Neural cell (in vitro differentiated cells): ENCODE results near the gene GSG1L.

Experiments
- EP300 ChIP-seq: fragments of 450-650 bp; conservative IDR thresholded peaks from 2 replicates; pipeline ENCODE4 v1.6.1; 2014; ENCODE audit warnings: antibody characterized with exemption, mild to moderate bottlenecking, moderate library complexity; ENCODE audit not compliant: poor library complexity, severe bottlenecking
- POLR2AphosphoS5 ChIP-seq: IDR thresholded peaks from 2 replicates; pipeline ENCODE4 v1.6.1; 2012
- TF ChIP-seq, protein P1 (sequence below): fragments of 450-650 bp; IDR thresholded peaks from 2 replicates; pipeline ENCODE4 v1.5.1; 2014; ENCODE audit warnings: antibody characterized with exemption, mild to moderate bottlenecking, moderate library complexity; ENCODE audit not compliant: poor library complexity, severe bottlenecking

GRCh38 chr16:28064706-28065249 is 1.3 kb upstream of the GSG1L start:
- TF ChIP-seq EP300 (no peak), POLR2AphosphoS5 (no peak)
- TF ChIP-seq, protein P1, sequence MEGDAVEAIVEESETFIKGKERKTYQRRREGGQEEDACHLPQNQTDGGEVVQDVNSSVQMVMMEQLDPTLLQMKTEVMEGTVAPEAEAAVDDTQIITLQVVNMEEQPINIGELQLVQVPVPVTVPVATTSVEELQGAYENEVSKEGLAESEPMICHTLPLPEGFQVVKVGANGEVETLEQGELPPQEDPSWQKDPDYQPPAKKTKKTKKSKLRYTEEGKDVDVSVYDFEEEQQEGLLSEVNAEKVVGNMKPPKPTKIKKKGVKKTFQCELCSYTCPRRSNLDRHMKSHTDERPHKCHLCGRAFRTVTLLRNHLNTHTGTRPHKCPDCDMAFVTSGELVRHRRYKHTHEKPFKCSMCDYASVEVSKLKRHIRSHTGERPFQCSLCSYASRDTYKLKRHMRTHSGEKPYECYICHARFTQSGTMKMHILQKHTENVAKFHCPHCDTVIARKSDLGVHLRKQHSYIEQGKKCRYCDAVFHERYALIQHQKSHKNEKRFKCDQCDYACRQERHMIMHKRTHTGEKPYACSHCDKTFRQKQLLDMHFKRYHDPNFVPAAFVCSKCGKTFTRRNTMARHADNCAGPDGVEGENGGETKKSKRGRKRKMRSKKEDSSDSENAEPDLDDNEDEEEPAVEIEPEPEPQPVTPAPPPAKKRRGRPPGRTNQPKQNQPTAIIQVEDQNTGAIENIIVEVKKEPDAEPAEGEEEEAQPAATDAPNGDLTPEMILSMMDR = no peak
